ENCODE results near the gene TUBB2B. TPM values are rescaled to one million over a fixed set of nuclear protein-coding genes. Genes with fewer than 3 reads are reported as not detected.

TUBB2B gene
- total and polyA plus RNA-seq, 4 donors = 0.85 to 4.3 (median 2.6) TPM

DNA sequence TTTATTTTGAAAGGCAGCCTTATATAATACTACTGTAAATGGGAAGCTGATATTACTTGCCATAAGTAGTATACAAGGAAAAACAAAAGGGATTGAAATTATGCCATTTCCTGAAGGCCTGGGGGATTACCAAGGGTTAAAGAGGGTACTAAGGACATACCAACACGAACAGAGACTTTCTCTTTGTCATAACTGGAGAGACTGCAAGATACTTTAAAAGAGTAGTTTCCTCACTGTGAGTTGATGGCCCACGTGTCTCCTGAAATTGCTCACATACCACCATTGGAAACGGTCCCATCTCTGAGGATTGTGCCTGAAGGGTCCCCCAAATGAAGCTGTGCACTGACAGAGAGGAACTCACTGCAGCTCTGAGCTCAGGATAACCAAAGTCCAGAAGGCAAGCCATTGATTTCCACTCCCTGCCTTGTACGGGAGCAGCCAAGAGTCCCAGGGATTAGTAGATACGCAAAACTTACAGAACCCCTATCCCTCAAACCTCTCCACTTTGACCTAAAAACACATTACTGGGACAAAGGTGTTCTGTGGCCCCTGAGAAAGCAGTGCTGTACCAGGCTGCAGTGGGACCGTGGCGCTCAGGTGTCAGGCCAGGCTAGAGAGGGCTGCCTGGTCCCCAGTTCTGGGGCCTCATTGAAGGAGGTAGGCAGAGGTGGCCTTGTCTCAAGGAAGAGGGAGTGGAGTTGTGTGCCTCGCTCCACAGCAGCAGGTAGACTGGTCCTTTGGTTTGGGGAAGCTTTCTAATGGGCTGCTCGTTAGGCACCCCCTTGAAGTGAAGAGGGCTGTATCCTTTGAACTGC, 46.5 kb upstream of the TUBB2B start:
- WGBS, 2 donors = 82% methylated on average over 9 of the region's 9 CpGs
- H3K4me1 ChIP-seq (ENCODE audit: control insufficient read depth in 5 of 5, insufficient read depth in 5 of 5, low read length in 5 of 5) = no peaks in the 10 kb centered on the region
- H3K36me3 ChIP-seq (ENCODE audit: control insufficient read depth in 4 of 4, insufficient read depth in 4 of 4, low read length in 4 of 4) = peaks cover 8 to 28% (median 19%) of the 10 kb centered on the region in 4 donors
- no peak overlapping the region for H3K27ac ChIP-seq (ENCODE audit: low read depth in 1 of 2, low read length in 1 of 2)
- no peak overlapping the region for H3K4me3 ChIP-seq
- H3K27me3 ChIP-seq (ENCODE audit: control insufficient read depth in 3 of 3, insufficient read depth in 3 of 3, low read length in 2 of 3) = no peaks in the 10 kb centered on the region
- no peak overlapping the region for H3K9ac ChIP-seq (ENCODE audit: insufficient read depth in 1 of 2, low read length in 2 of 2)
- TF ChIP-seq, protein P1, sequence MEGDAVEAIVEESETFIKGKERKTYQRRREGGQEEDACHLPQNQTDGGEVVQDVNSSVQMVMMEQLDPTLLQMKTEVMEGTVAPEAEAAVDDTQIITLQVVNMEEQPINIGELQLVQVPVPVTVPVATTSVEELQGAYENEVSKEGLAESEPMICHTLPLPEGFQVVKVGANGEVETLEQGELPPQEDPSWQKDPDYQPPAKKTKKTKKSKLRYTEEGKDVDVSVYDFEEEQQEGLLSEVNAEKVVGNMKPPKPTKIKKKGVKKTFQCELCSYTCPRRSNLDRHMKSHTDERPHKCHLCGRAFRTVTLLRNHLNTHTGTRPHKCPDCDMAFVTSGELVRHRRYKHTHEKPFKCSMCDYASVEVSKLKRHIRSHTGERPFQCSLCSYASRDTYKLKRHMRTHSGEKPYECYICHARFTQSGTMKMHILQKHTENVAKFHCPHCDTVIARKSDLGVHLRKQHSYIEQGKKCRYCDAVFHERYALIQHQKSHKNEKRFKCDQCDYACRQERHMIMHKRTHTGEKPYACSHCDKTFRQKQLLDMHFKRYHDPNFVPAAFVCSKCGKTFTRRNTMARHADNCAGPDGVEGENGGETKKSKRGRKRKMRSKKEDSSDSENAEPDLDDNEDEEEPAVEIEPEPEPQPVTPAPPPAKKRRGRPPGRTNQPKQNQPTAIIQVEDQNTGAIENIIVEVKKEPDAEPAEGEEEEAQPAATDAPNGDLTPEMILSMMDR (IDR thresholded peaks at IDR 0.05; ENCODE audit: control extremely low read depth, extremely low read depth) = no peak
- DNase-seq (no peak), ATAC-seq (ENCODE audit: insufficient read depth, low FRiP score) (no peak)
- H3K9me3 ChIP-seq (ENCODE audit: control insufficient read depth in 4 of 4, insufficient read depth in 3 of 4, low read length in 3 of 4) = no peaks in the 10 kb centered on the region

DNA sequence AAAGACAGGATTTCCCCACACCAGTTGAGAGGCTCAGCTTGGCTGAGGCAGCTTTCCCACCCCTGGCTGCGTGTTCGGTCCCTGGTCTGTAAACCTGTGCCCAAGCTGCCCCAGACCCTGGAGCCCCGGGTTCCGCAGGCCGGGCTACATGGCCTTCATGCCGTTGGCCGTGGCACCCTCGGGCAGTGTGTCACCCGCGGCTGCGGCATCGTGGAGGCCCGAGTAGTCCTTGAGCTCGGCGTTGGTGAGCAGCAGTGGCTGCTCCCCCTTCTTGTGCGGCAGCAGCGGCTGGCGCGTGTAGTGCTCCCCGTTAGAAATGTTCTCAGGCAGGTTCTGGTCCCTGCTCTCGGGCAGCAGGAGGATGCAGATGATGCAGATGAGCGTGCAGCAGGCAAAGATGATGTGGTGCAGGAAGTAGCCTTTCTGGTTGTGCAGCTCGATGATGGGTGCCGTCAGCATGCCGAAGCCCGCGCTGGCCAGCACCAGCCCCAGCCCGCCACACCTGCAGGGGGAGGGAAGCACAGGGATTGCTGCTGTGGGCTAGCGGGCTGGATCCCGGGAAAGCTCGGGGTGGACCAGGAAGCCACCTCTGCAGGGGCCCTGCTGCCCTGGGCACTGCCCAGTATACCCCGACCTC, 45.6 kb upstream of the TUBB2B start:
- H3K9ac ChIP-seq (ENCODE audit: insufficient read depth in 1 of 2, low read length in 2 of 2) = no peak overlapping the region
- H3K9me3 ChIP-seq (ENCODE audit: control insufficient read depth in 4 of 4, insufficient read depth in 3 of 4, low read length in 3 of 4) = no peaks in the 10 kb centered on the region
- no peak overlapping the region for H3K27ac ChIP-seq (ENCODE audit: low read depth in 1 of 2, low read length in 1 of 2)
- WGBS, 2 donors = 95 to 96% methylated on average over 32 of the region's 32 CpGs
- DNase-seq = no peak
- H3K4me1 ChIP-seq (ENCODE audit: control insufficient read depth in 5 of 5, insufficient read depth in 5 of 5, low read length in 5 of 5) = no peaks in the 10 kb centered on the region
- no peak for ATAC-seq (ENCODE audit: insufficient read depth, low FRiP score)
- no peak overlapping the region for H3K4me3 ChIP-seq
- H3K27me3 ChIP-seq (ENCODE audit: control insufficient read depth in 3 of 3, insufficient read depth in 3 of 3, low read length in 2 of 3) = no peaks in the 10 kb centered on the region
- peaks cover 11 to 31% (median 19%) of the 10 kb centered on the region in 4 donors for H3K36me3 ChIP-seq (ENCODE audit: control insufficient read depth in 4 of 4, insufficient read depth in 4 of 4, low read length in 4 of 4)
- TF ChIP-seq, protein P1 (IDR thresholded peaks at IDR 0.05; ENCODE audit: control extremely low read depth, extremely low read depth) = no peak

DNA sequence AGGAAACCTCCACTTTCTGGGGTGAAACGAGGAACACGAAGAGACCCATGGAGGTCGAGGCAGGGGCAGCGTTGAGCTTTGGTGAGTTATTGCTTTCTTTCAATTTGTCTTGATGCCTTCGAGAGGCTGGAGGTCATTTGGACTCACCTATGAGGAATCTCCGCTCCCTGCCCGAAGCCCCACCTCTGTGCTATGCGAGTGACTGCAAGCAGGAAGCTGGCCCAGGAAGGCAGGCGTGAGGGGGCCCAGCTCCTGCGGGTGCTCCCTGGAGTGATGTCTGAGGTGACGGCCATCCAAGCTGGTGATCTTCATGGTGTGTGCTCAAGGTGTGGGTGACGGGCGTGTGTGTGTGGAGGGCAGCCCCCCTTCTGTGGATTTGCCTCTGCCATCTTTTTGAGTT, 44.3 kb upstream of the TUBB2B start:
- Histone ChIP-seq H3K9me3 (ENCODE audit: control insufficient read depth in 4 of 4, insufficient read depth in 3 of 4, low read length in 3 of 4) (no peaks in the 10 kb centered on the region), H3K36me3 (ENCODE audit: control insufficient read depth in 4 of 4, insufficient read depth in 4 of 4, low read length in 4 of 4) (peaks cover 11 to 35% (median 20%) of the 10 kb centered on the region in 4 donors), H3K27ac (ENCODE audit: low read depth in 1 of 2, low read length in 1 of 2) (no peak overlapping the region), H3K4me3 (no peak overlapping the region), H3K27me3 (ENCODE audit: control insufficient read depth in 3 of 3, insufficient read depth in 3 of 3, low read length in 2 of 3) (no peaks in the 10 kb centered on the region), H3K9ac (ENCODE audit: insufficient read depth in 1 of 2, low read length in 2 of 2) (no peak overlapping the region), H3K4me1 (ENCODE audit: control insufficient read depth in 5 of 5, insufficient read depth in 5 of 5, low read length in 5 of 5) (no peaks in the 10 kb centered on the region)
- no peak for ATAC-seq (ENCODE audit: insufficient read depth, low FRiP score)
- WGBS, 2 donors = 93 to 95% methylated on average over 13 of the region's 13 CpGs
- no peak for DNase-seq
- TF ChIP-seq, protein P1 (IDR thresholded peaks at IDR 0.05; ENCODE audit: control extremely low read depth, extremely low read depth) = no peak
